HUES48 (cell line): ENCODE data around the gene SEL1L.
"Not testable (repeated sequence)": the region's sequence is repeated elsewhere in the genome, so short reads cannot be mapped to it uniquely, and the experiment has no call there.

Experiments
- H3K27ac ChIP-seq: one replicate; pipeline ENCODE4 v1.7.0; 2013; ENCODE audit warnings: low read depth, low read length, inconsistent platforms
- H3K27me3 ChIP-seq: 2 replicates; pipeline ENCODE4 v1.6.1; 2013; ENCODE audit warnings: mild to moderate bottlenecking, low read length; ENCODE audit not compliant: control insufficient read depth, insufficient read depth
- H3K36me3 ChIP-seq: 2 replicates; pipeline ENCODE4 v1.6.1; 2013; ENCODE audit warnings: low read length; ENCODE audit not compliant: control insufficient read depth, insufficient read depth
- H3K4me1 ChIP-seq: 2 replicates; pipeline ENCODE4 v1.6.1; 2013; ENCODE audit warnings: mild to moderate bottlenecking, low read length; ENCODE audit not compliant: control insufficient read depth, insufficient read depth
- H3K4me3 ChIP-seq: 2 replicates; pipeline ENCODE4 v1.5.1; 2013; ENCODE audit warnings: mild to moderate bottlenecking, low read depth, low read length
- H3K9ac ChIP-seq: 2 replicates; pipeline ENCODE4 v1.6.1; 2013; ENCODE audit warnings: mild to moderate bottlenecking, low read depth, low read length, moderate library complexity
- H3K9me3 ChIP-seq: 2 replicates; pipeline ENCODE4 v1.6.1; 2013; ENCODE audit warnings: low read length; ENCODE audit not compliant: control insufficient read depth, insufficient read depth

The SEL1L gene

GRCh38 chr14:81555684-81556083 is 22.0 kb upstream of the SEL1L start:
- H3K36me3 ChIP-seq, result no peaks in the 10 kb centered on the region
- H3K9ac ChIP-seq, result no peak overlapping the region
- H3K27ac ChIP-seq, result no peak overlapping the region
- peaks cover under 1% of the 10 kb centered on the region; the same call in 1 of the 2 replicates for H3K4me1 ChIP-seq
- H3K4me3 ChIP-seq, result no peak overlapping the region
- no peaks in the 10 kb centered on the region for H3K27me3 ChIP-seq
- no peaks in the 10 kb centered on the region for H3K9me3 ChIP-seq

- Histone ChIP-seq H3K27me3 (no peaks in the 10 kb centered on the region), H3K4me3 (no peak overlapping the region), H3K27ac (no peak overlapping the region), H3K36me3 (no peaks in the 10 kb centered on the region), H3K9me3 (no peaks in the 10 kb centered on the region), H3K9ac (no peak overlapping the region), H3K4me1 (no peaks in the 10 kb centered on the region; the same call in 1 of the 2 replicates)
These were observed 21.4 kb upstream of the SEL1L start for GRCh38 chr14:81555051-81555450.

- Histone ChIP-seq H3K36me3 (no peaks in the 10 kb centered on the region), H3K27ac (no peak overlapping the region), H3K9me3 (no peaks in the 10 kb centered on the region), H3K4me1 (no peaks in the 10 kb centered on the region), H3K27me3 (no peaks in the 10 kb centered on the region), H3K4me3 (no peak overlapping the region), H3K9ac (no peak overlapping the region)
These were observed 17.8 kb upstream of the SEL1L start for GRCh38 chr14:81551471-81551870.

GRCh38 chr14:81550001-81550637 is 16.5 kb upstream of the SEL1L start:
- no peaks in the 10 kb centered on the region for H3K4me1 ChIP-seq
- H3K4me3 ChIP-seq, result no peak overlapping the region
- no peaks in the 10 kb centered on the region for H3K27me3 ChIP-seq

GRCh38 chr14:81541206-81541605 is 7.6 kb upstream of the SEL1L start:
- H3K4me3 ChIP-seq, H3K27me3 ChIP-seq, H3K9me3 ChIP-seq, H3K4me1 ChIP-seq, H3K9ac ChIP-seq, H3K27ac ChIP-seq, H3K36me3 ChIP-seq: not testable (repeated sequence)

More at GRCh38 chr14:81550001-81550637, 16.5 kb upstream of the SEL1L start:
- Histone ChIP-seq H3K36me3 (no peaks in the 10 kb centered on the region), H3K9ac (no peak overlapping the region), H3K27ac (no peak overlapping the region), H3K9me3 (no peaks in the 10 kb centered on the region)

GRCh38 chr14:81537193-81537592 is 3.5 kb upstream of the SEL1L start:
- Histone ChIP-seq H3K4me1 (peaks cover 11% of the 10 kb centered on the region), H3K9me3 (peaks cover 8% of the 10 kb centered on the region), H3K36me3 (no peaks in the 10 kb centered on the region), H3K27ac (no peak overlapping the region), H3K9ac (no peak overlapping the region), H3K27me3 (no peaks in the 10 kb centered on the region), H3K4me3 (no peak overlapping the region)

- no peaks in the 10 kb centered on the region for H3K27me3 ChIP-seq
- no peak overlapping the region for H3K27ac ChIP-seq
- peaks cover 8% of the 10 kb centered on the region for H3K9me3 ChIP-seq
- no peak overlapping the region for H3K9ac ChIP-seq
- peaks cover 11% of the 10 kb centered on the region for H3K4me1 ChIP-seq
- H3K36me3 ChIP-seq, result no peaks in the 10 kb centered on the region
- H3K4me3 ChIP-seq, result no peak overlapping the region
These were observed 2.7 kb upstream of the SEL1L start for GRCh38 chr14:81536241-81536771.

- peaks cover 8% of the 10 kb centered on the region for H3K9me3 ChIP-seq
- H3K4me3 ChIP-seq, result no peak overlapping the region
- no peak overlapping the region for H3K9ac ChIP-seq
- no peak overlapping the region for H3K27ac ChIP-seq
- no peaks in the 10 kb centered on the region for H3K36me3 ChIP-seq
- peaks cover 11% of the 10 kb centered on the region for H3K4me1 ChIP-seq
- H3K27me3 ChIP-seq, result no peaks in the 10 kb centered on the region
These were observed 1.9 kb upstream of the SEL1L start for GRCh38 chr14:81535396-81536164.

- H3K9ac ChIP-seq, result no peak overlapping the region
- no peaks in the 10 kb centered on the region for H3K27me3 ChIP-seq
- peaks cover 11% of the 10 kb centered on the region for H3K4me1 ChIP-seq
- H3K4me3 ChIP-seq, result peak overlapping the region; percentile 59
- H3K36me3 ChIP-seq, result no peaks in the 10 kb centered on the region
- peaks cover 8% of the 10 kb centered on the region for H3K9me3 ChIP-seq
- H3K27ac ChIP-seq, result no peak overlapping the region
These were observed 939 bp upstream of the SEL1L start for GRCh38 chr14:81534510-81535074.

- Histone ChIP-seq H3K36me3 (no peaks in the 10 kb centered on the region), H3K27me3 (no peaks in the 10 kb centered on the region), H3K27ac (no peak overlapping the region), H3K4me1 (peaks cover 11% of the 10 kb centered on the region), H3K9me3 (peaks cover 8% of the 10 kb centered on the region), H3K9ac (no peak overlapping the region), H3K4me3 (peak overlapping the region; percentile 92)
These were observed 479 bp downstream of the SEL1L start for GRCh38 chr14:81533212-81533535.

GRCh38 chr14:81529391-81529790 is 4.3 kb downstream of the SEL1L start:
- Histone ChIP-seq H3K9me3 (no peaks in the 10 kb centered on the region), H3K36me3 (peaks cover 19% of the 10 kb centered on the region), H3K4me1 (peaks cover 9% of the 10 kb centered on the region), H3K9ac (no peak overlapping the region), H3K27ac (no peak overlapping the region), H3K27me3 (no peaks in the 10 kb centered on the region), H3K4me3 (no peak overlapping the region)
